ENCODE results near the gene OBSCN.

GRCh38 chr1:228177183-228177475, 30.7 kb upstream of the OBSCN start:
- TF ChIP-seq CTCF (conservative IDR thresholded peaks at IDR 0.05; ENCODE audit: low read depth, low read length) (no peak), POLR2A (IDR thresholded peaks at IDR 0.05; ENCODE audit: low read depth, low read length) (no peak), MAZ (IDR thresholded peaks at IDR 0.05; ENCODE audit: borderline replicate concordance, low read depth, low read length) (no peak), MAFK (IDR thresholded peaks at IDR 0.05; ENCODE audit: low read depth, low read length) (no peak), BHLHE40 (IDR thresholded peaks at IDR 0.05; ENCODE audit: low read depth, low read length) (no peak), SMC3 (IDR thresholded peaks at IDR 0.05; ENCODE audit: low read depth, low read length) (no peak), RAD21 (IDR thresholded peaks at IDR 0.05; ENCODE audit: low read length) (no peak), RCOR1 (IDR thresholded peaks at IDR 0.05; ENCODE audit: insufficient replicate concordance, low read length) (no peak)
- TF ChIP-seq, protein P1, sequence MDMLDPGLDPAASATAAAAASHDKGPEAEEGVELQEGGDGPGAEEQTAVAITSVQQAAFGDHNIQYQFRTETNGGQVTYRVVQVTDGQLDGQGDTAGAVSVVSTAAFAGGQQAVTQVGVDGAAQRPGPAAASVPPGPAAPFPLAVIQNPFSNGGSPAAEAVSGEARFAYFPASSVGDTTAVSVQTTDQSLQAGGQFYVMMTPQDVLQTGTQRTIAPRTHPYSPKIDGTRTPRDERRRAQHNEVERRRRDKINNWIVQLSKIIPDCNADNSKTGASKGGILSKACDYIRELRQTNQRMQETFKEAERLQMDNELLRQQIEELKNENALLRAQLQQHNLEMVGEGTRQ (IDR thresholded peaks at IDR 0.05; ENCODE audit: low read depth, low read length), result no peak
- TF ChIP-seq, protein P2, sequence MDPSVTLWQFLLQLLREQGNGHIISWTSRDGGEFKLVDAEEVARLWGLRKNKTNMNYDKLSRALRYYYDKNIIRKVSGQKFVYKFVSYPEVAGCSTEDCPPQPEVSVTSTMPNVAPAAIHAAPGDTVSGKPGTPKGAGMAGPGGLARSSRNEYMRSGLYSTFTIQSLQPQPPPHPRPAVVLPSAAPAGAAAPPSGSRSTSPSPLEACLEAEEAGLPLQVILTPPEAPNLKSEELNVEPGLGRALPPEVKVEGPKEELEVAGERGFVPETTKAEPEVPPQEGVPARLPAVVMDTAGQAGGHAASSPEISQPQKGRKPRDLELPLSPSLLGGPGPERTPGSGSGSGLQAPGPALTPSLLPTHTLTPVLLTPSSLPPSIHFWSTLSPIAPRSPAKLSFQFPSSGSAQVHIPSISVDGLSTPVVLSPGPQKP (IDR thresholded peaks at IDR 0.05; ENCODE audit: borderline replicate concordance, low read depth, low read length), result no peak
